NCI-H1930 (cell line): ENCODE data around the gene EVA1B.

Source experiments
- DNase-seq, 2 experiments: peaks; one replicate each; lab custom pipeline; 2025; lab: John Stamatoyannopoulos, UW

The EVA1B gene

GRCh38 chr1:36346741-36347370 lies 23.4 kb upstream of the EVA1B start:
- DNase-seq = no peak

DNA sequence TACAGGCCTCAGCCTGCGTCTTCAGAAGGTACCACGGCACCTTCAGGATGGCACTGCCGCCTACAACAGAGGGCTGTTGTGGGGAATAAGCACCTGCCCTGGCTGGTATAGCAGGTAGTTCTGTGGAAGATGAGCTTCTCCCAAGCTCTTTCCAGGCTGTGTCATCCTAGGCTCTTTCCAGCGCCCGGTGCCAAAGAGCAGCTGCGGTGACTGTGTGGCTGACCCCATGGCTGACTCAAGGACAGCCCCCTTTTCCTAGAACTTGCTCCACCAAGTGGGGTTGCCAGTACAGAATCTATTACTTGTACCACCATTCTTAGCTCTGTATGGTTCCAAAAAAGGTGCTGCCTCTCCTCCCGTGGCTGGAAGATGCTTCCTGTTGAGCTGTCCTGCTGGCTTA lies 21.9 kb upstream of the EVA1B start:
- no peak for DNase-seq

DNA sequence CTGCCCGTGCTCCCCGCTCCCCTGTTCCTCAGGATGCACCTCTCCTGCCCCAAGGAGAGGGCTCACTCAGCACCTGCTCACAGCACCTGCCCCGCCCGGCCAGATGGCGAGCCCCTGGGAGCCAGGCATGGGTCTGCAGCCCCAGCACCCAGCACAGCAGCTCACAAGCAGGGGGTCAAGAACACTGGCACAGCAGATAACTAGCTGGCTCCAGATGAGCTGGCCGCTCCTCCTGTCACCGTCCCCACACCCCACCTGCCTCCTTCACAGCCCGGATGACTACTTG lies 20.9 kb upstream of the EVA1B start:
- no peak for DNase-seq

DNA sequence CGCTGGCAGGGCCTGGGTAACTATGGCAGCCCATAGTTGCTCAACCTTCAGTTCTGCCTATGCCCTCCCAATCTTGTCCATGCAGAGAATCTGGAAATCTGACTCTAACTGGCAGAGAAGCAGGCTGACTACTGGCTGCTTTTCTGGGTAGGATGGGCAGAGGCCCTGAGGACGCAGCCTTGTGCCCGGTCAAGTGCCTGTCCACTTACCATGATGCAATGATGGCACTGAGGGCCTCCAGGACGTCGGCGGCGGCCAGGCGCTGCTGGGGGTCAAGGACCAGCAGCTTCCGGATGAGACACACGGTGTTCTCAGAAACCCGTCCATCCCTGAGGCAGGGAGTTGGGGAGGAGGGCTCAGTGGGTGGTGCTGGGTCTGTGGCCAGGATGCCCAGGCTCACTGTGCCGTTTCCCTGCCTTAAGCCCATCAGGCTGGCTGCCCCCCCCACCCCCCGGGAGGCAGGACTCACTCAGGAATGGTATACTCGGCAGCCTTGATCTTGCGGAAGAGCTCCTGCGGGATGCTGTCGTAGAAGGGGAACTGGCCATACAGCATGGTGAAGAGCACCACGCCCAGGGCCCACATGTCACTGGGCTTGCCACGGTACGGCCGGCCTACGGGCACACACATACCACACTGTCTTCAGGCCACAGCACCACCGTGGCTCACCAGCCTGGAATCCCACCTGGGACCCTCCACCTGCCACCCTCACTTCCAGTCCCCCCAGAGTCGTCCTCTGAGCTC lies 20.4 kb upstream of the EVA1B start:
- no peak for DNase-seq

DNA sequence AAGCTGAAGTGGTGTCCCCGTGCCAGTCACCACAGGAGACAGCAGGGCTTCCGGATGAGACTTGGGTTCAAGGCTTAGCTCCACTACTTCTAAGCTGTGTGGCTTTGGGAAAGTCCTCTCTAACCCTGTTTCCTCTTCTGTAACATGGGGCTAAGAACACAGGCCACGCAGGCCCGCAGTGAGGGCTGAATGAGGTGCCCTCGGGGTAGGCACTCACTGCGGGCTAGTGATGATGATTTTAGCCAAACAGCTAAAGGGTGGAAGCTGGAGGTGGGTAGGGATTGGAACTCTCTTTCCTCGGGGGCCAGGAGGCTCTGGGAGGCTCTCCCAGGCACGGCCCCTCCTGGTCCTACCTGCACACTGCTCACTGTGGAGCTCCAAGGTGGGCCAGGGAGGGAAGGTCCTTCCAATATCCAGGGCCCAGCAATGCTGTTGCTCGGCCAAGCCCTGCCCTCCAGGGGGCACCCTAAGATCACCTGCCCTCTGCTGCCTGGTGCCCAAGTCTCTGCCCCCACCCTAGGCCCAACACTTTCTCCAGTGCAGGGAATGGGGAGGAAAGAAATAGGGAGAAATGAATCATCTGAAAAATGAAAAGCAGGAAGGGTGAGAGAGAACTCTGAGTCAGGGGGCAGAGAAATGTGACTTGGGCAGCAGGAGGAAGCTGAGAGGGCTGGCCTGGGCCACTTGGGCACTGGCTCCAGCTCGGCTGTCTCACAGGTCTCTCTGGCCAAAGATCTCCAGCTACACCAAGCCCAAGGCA lies 19.2 kb upstream of the EVA1B start:
- DNase-seq = no peak

GRCh38 chr1:36341626-36342320 lies 18.3 kb upstream of the EVA1B start:
- DNase-seq = no peak

- DNase-seq = no peak
Measured at GRCh38 chr1:36339615-36340014, 16.2 kb upstream of the EVA1B start.

- no peak for DNase-seq
Measured at GRCh38 chr1:36339215-36339614, 15.8 kb upstream of the EVA1B start.

DNA sequence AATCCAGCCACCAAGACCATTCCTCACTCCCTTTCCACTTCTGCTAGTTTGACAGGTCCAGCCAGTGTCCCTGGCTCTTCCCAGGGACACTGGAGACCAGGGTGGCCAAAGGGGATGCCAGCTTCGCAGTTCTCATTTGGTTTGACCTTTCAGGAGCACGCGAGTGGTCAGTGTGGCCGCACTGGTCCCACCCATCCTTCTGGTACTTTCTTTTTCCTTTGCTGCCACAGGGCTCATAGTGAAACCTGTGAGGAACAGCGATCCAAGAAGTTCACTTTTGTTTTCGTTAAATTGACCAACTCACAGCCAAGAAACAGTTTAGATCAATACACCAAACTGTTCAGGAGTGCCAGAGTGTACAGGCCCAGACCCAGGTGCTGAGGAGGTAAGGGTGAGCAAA lies 14.4 kb upstream of the EVA1B start:
- DNase-seq = no peak

- DNase-seq = no peak
Measured at GRCh38 chr1:36330940-36331339, 7.5 kb upstream of the EVA1B start.

- DNase-seq = no peak
Measured at GRCh38 chr1:36329817-36330216, 6.4 kb upstream of the EVA1B start.

- no peak for DNase-seq
Measured at GRCh38 chr1:36328713-36329112, 5.3 kb upstream of the EVA1B start.

GRCh38 chr1:36328088-36328480 lies 4.6 kb upstream of the EVA1B start:
- no peak for DNase-seq

DNA sequence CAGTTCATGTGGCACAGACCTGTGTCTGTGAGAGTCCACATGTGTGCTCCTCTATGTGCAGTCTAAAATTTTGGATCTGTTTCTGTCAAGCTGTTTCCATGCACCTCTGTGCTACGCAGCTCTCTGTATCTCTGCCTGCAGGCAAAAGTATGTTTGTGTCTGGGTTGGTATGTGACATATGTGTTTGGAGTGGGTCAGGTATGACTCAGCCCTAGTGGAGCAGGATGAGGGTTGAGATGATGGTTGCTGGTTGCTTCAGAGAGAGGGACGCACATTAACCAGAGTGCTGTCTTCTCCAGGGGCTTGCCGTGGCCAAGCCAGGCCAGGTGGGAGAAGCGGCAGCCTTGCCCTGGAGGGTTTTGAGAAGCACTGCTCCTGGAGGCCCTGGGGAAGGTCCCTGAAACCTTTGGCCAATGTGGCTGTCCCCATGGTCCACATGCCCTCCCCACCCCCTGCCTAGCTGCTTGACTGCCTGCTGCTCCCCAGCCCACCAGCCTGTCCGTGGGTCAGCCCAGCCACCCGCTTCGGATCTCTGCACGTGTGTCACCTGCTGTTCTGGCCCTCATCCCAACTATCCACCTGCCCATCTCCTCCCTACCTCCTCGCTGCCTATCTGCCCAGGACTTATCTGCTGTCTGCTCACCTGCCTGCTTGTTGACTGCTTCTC lies 4.1 kb upstream of the EVA1B start:
- DNase-seq = no peak

GRCh38 chr1:36326499-36326898 lies 3.1 kb upstream of the EVA1B start:
- DNase-seq = no peak

DNA sequence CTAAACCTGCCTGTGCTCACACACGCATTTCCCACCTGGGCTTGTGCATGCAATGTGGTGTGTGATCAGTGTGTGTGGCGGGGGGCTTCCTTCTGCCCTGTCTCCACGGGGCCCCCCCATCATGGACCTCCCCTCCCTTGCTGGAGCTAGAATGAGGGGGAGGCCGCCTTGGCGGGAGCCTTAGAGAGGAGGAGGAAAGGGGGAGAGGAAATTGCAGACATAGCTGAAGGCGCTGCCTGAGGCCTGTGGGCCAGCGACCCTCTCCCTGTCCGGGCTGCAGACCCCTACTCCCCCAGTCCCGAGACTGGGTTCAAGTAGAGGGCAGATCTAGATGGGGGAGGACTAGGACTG lies 883 bp upstream of the EVA1B start:
- no peak for DNase-seq

GRCh38 chr1:36322786-36323635 lies 434 bp downstream of the EVA1B start:
- no peak for DNase-seq

GRCh38 chr1:36322041-36322785 lies 1.2 kb downstream of the EVA1B start:
- no peak for DNase-seq

GRCh38 chr1:36321119-36321951 lies 2.1 kb downstream of the EVA1B start:
- DNase-seq = no peak

DNA sequence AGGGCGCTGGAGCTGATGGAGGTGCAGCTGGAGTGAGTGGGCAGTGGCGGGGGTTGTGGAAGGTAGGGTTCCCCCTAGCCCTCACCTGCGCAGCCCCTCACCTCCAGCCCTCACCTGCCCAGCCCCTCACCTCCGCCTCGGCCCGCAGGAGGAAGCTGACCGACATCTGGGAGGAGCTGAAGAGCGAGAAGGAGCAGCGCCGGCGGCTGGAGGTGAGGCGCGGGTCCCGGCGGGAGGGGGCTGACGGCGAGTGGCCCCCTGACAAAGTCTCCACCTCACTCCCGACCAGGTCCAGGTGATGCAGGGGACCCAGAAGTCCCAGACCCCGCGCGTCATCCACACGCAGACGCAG lies 2.7 kb downstream of the EVA1B start:
- DNase-seq = no peak
